Measurements from ENCODE around the gene CNTN4.
A peak's percentile ranks its signal among the peaks of the same experiment; 100 is the strongest.

CNTN4 gene

DNA sequence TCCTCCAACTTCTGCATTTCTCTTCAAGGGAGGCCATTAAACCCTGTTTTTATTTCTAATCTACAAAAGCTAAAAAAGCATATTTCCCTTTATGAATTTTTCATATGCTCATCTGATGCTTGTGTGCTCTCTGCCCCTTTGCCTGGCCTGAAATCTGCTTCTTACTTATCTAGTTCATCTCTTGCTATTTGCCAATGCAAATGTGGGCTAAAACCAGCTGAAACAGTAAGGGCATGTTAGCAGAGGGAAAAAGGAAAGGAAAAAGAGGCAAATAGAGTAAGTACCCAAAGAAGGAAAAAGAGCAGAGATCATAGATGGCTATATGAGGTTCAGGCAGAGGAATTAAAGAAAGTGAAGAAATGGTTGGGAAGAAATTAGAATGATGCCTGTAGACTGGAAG is 185.2 kb downstream of the CNTN4 start:
- no peak for DNase-seq

DNA sequence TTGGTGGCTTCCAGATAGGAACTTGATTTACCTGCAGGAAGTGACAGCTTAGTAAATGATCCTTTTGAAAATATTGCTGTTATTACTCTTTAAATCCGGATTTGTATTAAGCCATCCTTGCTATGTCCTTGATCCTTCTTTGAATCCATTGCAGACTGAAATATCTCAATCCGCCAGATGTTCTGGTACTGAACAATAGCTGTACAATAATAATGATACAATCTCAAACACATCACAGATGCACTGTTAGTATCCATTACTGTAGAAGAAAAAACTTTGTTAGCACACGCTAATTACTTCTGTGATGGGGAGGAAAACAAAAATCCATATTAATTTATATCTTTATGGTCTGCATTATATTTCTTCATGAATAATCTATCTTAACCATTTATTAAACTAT is 202.3 kb downstream of the CNTN4 start:
- DNase-seq = no peak

DNA sequence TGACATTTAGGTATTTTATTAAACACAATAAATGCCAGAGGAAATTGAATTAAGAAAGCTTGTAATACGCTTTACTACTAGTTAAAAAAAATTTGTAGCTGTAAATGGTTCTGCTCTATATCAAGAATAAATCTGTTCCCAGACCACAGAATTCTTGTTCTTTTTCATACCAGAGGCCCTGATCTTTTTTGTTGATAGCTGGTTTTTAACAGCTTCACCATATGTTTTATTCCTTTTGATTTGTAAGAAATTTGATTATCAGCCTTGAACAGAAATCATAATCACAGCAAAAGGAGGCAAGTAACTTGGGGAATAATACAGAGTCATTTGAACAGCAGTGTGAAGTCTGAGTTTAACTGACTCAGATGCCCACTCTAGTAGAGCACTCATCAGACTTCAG is 202.7 kb downstream of the CNTN4 start:
- DNase-seq = no peak

DNA sequence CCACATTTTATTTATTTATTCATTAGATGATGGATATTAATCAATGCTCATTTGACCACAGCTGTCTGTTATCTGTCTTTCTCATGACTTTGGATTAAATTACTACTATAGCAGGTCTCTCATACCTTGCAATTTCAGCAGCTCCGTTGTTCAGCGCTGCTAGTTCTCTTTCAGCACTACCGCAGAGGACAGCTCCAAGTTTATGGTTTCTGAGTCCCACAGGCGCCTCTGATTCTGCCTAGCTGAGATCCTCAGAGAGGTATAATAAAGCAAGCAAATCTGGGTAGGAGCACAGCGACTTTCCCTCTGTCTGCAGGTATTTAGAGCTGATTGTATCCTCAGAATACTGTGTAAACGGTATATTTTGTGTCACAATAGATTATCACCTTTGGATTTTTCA is 204.9 kb downstream of the CNTN4 start:
- DNase-seq = no peak

- no peak for DNase-seq
Measured at GRCh38 chr3:2311022-2311421, 212.4 kb downstream of the CNTN4 start.

- no peak for DNase-seq
Measured at GRCh38 chr3:2317521-2317920, 218.9 kb downstream of the CNTN4 start.

- no peak for DNase-seq
Measured at GRCh38 chr3:2334921-2335320, 236.3 kb downstream of the CNTN4 start.

GRCh38 chr3:2343031-2343682 is 244.5 kb downstream of the CNTN4 start:
- DNase-seq = no peak

- no peak for DNase-seq
Measured at GRCh38 chr3:2352134-2352762, 253.6 kb downstream of the CNTN4 start.

- no peak for DNase-seq
Measured at GRCh38 chr3:2354702-2355101, 256.0 kb downstream of the CNTN4 start.

DNA sequence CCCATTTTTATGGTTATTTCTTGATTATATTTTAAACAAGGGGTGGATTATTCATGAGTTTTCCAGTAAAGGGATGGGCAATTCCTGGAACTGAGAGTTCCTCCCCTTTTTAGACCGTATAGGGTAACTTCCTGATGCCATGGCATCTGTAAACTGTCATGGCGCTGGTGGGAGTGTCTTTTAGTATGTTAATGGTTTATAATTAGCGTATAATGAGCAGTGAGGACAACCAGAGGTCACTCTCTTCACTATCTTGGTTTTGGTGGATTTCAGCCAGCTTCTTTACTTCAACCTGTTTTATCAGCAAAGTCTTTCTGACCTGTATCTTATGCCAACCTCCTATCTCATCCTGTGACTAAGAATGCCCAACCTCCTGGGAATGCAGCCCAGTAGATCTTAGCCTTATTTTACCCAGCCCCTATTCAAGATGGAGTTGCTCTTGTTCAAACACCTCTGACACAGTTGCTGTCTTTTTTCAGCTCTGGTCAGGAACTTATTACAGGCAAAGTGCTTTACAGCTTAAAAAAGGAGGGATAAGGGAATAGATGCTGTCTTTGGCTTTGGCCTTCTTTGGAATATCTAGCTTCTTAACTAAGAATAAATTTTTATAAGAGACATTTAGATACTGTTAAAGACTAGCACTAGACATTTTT is 257.8 kb downstream of the CNTN4 start:
- DNase-seq = no peak

DNA sequence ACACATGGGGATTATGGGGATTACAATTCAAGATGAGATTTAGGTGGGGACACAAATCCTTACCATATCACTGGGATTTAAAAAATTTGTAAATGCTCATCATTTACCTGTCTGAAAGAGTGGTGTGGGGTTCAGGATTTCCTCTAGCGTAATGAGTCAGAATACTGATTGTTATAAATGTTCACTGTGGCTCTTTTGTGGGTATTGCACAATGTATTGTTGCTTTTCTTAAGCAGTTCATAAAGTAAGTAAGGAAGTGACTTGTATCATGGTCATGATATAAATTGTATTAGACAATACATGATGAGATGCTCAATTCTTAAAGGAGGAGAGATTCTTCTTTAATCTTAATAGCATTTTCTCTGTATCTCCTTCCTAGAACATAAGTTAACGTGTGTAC is 262.1 kb downstream of the CNTN4 start:
- DNase-seq = no peak

- DNase-seq = no peak
Measured at GRCh38 chr3:2362122-2362521, 263.5 kb downstream of the CNTN4 start.

DNA sequence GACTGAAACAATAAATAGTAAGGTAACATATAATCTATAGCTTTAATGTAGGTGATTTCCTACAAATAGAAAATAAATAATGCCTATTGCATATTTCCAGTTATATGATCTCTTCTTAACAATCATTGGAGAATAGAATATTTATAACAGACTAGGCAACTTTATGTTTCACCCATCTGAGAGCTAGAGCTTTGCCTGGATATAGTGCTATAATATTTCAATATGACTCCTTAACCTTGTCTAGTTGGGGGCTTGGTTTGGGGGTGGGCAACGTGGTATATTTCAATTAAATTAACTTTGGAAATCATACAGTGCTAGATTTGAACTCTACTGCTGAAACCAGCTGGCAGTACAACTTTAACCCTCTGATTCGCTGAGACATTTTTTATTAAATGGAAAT is 265.2 kb downstream of the CNTN4 start:
- no peak for DNase-seq

DNA sequence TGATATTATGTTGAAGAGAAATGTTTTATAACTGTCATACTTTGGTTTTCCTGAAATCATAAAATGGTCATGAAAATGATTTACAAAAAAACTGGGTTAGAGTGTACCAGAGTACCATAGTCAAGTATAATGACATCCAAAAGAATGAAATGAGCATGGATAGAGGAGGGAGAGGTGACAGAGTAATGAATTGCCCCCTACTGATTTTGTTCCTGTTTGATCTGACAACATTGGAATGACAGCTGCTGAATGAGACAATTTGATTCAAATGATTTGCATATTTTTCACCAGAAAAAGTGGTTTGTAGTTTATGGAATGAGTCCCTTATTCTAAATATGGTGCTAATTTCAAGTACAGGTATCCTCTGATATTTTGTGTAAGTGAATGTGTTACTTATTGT is 271.7 kb downstream of the CNTN4 start:
- DNase-seq = no peak

GRCh38 chr3:2372306-2372705 is 273.6 kb downstream of the CNTN4 start:
- no peak for DNase-seq

DNA sequence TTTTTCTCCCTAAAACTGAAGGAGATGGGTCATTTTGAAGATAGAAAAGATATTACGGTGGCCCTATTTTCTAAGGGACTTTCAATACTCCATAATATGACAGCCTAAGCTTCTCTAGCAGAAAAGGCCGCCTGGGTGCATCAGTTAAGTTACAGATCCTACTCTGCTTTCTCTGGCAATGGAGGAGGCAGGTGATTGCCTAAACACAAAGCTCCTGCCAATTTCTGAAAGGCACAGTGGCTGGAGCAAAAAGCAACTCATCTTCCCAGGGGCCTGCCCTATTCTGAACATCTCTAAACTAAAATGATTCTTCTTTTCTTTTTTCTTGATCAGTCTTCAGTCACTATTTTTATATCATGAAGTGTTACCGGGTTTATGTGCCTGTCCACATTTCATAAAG is 276.7 kb downstream of the CNTN4 start:
- DNase-seq = no peak

GRCh38 chr3:2377281-2377680 is 278.6 kb downstream of the CNTN4 start:
- no peak for DNase-seq

DNA sequence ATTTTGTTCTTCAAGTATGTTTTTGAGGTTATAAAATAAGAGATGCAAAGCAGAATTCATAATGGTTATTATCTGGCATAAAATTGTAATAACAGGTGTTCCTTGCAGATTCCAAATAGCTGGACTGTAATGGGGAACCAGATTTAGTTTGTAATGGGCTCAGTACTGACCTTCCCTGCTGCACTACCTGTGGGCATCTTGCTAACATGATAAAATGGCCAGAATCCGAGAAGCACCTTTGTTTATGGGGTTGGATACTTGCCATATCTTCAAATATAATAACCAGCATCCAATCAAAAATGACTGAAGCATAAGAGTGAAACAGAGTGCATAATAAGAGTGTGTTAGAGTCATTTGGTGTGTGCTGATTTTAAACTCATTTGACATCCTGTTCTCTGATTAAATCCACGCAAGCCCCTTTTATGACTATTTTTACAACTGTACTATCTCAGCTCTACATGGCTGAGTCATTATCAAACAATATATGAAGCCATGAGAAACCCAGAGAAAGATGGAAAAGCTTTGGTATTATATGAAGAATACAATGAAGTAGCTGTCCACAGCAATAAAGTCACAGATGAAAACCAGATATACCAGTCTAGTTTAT is 292.4 kb downstream of the CNTN4 start:
- DNase-seq = no peak

- DNase-seq = no peak
Measured at GRCh38 chr3:2391896-2392295, 293.2 kb downstream of the CNTN4 start.

DNA sequence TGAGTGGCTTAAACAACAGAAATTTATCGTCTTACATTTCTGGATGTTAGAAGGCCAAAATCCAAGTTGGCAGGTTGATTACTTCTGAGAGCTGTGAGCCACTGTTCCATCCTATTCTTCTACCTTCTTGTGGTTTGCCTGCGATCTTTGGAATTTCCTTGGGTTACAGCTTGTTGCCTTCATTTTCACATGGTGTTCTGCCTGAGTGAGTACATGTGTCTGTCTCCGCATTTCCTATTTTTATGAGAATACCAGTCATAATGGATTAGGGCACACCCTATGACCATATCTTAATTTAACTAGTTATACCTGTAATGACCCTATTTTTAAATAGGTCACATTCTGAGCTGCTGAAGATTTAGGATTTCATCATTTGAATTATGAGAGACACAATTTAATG is 294.3 kb downstream of the CNTN4 start:
- peak; percentile 10 for DNase-seq

- DNase-seq = no peak
Measured at GRCh38 chr3:2415083-2415482, 316.4 kb downstream of the CNTN4 start.

DNA sequence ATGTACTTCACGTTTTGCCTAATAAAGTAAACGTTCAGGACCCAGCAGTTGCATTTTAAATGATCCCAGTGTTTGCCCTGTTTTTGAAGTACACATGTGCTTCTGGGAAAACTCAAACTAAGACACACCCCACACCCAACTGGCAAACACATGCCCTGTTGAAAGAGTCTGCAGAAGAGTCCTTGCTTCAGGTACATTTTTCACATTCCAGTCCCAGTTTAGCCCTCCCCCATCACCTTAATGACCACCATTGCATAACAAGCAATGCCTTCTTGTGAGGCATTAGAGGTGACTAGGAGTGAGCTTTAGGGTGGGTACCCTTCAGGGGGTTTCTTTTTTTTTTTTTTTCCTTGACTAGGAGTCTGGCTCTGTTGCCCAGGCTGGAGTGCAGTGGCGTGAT is 322.3 kb downstream of the CNTN4 start:
- no peak for DNase-seq

DNA sequence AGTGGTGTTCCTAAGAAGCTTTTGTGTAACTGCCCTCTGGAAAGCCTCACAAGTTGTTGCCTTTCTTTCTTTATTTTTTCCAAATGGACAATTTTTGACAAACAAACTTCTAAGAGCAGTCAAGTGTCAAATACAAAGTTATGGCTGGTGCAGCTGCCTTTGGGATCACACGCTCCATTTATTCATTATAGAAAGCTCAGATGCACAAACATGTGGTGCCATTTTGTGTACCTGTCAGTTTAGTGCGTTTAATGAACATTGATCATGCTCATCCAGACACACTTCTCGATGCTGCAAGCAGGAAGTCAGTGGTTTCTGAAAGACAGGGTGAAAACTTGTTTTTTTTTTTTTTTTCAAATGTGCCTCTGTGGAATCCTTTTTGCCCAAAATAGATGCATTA is 324.5 kb downstream of the CNTN4 start:
- DNase-seq = peak; percentile 12

Data from DMS79 (cell line).